ENCODE data around the gene FXR2. TPM values are rescaled to one million over a fixed set of nuclear protein-coding genes. Genes with fewer than 3 reads are reported as not detected.

FXR2 gene
- total and polyA plus RNA-seq, 10 donors, result 17.7 to 29.3 (median 24.0) TPM

DNA sequence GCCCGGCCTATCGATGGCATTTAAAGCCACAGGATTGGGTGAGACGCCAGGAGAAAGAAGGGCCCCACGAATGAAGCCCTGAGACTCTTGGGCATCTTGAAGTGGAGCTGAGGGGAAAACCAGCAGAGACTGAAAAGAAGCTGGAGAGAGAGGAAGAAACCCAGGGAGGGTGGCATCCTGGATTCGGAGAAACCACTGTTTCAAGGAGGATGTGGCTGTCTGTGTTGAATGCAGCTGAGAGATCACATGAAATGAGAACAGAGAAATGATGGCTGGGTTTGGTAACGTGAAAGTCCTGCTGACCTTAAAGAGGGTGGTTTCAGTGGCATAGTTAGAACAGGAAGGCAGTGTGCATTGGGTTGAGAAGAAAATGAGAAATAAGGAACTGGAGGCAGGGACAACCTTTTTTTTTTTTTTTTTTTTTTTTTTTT lies 62.1 kb downstream of the FXR2 start:
- WGBS, 5 donors, result 22 to 51% (median 30%) methylated on average over 6 of the region's 6 CpGs
- no peaks in the 10 kb centered on the region for H3K27me3 ChIP-seq (replicated peaks in 1 of 7)
- H3K4me1 ChIP-seq, result peaks cover 17 to 98% (median 64%) of the 10 kb centered on the region in 6 donors
- H3K4me3 ChIP-seq, result peak overlapping the region in 1 of 8 donors; percentile 19
- peaks cover 0 to 38% (median 0%) of the 10 kb centered on the region in 6 donors for H3K36me3 ChIP-seq
- intact Hi-C loops (cut with DNase I; ENCODE audit: low total_unique reads), result no loop called here
- TF ChIP-seq, protein P1, sequence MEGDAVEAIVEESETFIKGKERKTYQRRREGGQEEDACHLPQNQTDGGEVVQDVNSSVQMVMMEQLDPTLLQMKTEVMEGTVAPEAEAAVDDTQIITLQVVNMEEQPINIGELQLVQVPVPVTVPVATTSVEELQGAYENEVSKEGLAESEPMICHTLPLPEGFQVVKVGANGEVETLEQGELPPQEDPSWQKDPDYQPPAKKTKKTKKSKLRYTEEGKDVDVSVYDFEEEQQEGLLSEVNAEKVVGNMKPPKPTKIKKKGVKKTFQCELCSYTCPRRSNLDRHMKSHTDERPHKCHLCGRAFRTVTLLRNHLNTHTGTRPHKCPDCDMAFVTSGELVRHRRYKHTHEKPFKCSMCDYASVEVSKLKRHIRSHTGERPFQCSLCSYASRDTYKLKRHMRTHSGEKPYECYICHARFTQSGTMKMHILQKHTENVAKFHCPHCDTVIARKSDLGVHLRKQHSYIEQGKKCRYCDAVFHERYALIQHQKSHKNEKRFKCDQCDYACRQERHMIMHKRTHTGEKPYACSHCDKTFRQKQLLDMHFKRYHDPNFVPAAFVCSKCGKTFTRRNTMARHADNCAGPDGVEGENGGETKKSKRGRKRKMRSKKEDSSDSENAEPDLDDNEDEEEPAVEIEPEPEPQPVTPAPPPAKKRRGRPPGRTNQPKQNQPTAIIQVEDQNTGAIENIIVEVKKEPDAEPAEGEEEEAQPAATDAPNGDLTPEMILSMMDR (IDR thresholded peaks at IDR 0.05 in 8 of 11, conservative IDR thresholded peaks at IDR 0.05 in 3 of 11), result no peak
- TF ChIP-seq POLR2A (IDR thresholded peaks at IDR 0.05) (peak in 1 of 3 donors; percentile 10), POLR2AphosphoS5 (IDR thresholded peaks at IDR 0.05) (peak in 1 of 3 donors; percentile 82)
- H3K27ac ChIP-seq, result peak overlapping the region; percentile 44 to 96 (median 81)
- no peaks in the 10 kb centered on the region for H3K9me3 ChIP-seq
- peak; percentile 45 for DNase-seq

DNA sequence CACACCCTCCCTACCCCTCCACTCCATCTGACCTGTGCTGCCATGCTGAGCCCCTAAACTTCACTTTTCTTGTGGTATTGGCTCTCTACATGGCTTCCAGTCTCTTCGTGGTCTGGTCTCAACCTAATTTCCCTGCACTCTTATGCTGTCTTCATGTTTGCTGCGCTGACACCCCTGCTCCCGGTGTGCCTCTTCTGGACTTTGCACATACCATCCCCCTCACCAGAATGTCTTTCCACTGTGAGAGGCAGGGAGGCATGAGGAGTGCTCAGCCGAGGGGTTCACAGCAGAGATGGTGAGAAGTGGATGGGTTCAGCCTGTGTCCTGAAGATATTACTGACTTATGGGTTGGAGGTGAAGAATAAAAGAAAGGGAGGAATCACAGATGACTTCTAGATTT lies 63.3 kb downstream of the FXR2 start:
- no peaks in the 10 kb centered on the region for H3K9me3 ChIP-seq
- intact Hi-C loops (cut with DNase I; ENCODE audit: low total_unique reads), result no loop called here
- H3K4me1 ChIP-seq, result peaks cover 16 to 90% (median 59%) of the 10 kb centered on the region in 6 donors
- H3K27me3 ChIP-seq (replicated peaks in 1 of 7), result no peaks in the 10 kb centered on the region
- DNase-seq, result no peak
- peak overlapping the region in 5 of 8 donors; percentile 71 to 96 (median 91) for H3K27ac ChIP-seq
- 74 to 87% (median 80%) methylated on average over 4 of the region's 4 CpGs for WGBS, 5 donors
- no peak for TF ChIP-seq POLR2AphosphoS5 (IDR thresholded peaks at IDR 0.05)
- TF ChIP-seq, protein P1 (IDR thresholded peaks at IDR 0.05 in 8 of 11, conservative IDR thresholded peaks at IDR 0.05 in 3 of 11), result no peak
- no peak for TF ChIP-seq POLR2A (IDR thresholded peaks at IDR 0.05)
- H3K4me3 ChIP-seq, result no peak overlapping the region
- H3K36me3 ChIP-seq, result peaks cover 0 to 27% (median 0%) of the 10 kb centered on the region in 6 donors

DNA sequence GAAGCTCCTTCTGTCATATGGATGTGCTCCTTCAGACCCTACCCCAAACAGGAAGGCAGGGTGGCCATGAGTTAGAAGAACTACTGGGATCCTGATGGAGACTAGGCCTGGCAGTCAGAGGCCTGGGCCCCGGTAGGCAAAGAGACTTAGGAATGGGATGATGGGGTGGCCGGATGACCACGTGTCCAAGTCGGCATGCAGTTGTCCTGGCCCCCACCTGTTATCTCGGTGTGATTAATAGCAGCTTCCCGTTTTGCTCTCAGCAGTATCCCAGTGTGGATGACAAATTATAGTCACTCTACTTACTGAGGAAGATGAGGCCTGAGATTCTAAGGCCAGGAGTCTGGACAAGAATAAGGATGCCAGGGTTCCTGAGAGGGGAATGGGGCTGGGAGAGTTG lies 64.4 kb downstream of the FXR2 start:
- WGBS, 5 donors, result 61 to 73% (median 66%) methylated on average over 6 of the region's 6 CpGs
- no peak for TF ChIP-seq POLR2AphosphoS5 (IDR thresholded peaks at IDR 0.05)
- TF ChIP-seq, protein P1 (IDR thresholded peaks at IDR 0.05 in 8 of 11, conservative IDR thresholded peaks at IDR 0.05 in 3 of 11), result no peak
- no peak for TF ChIP-seq POLR2A (IDR thresholded peaks at IDR 0.05)
- DNase-seq, result no peak
- Histone ChIP-seq H3K27ac (peak overlapping the region in 7 of 8 donors; percentile 87 to 97 (median 94)), H3K4me3 (peak overlapping the region in 2 of 8 donors; percentile 76 to 82), H3K27me3 (replicated peaks in 1 of 7) (no peaks in the 10 kb centered on the region), H3K9me3 (no peaks in the 10 kb centered on the region), H3K36me3 (peaks cover 0 to 26% (median 0%) of the 10 kb centered on the region in 6 donors), H3K4me1 (peaks cover 16 to 81% (median 59%) of the 10 kb centered on the region in 6 donors)
- intact Hi-C loops (cut with DNase I; ENCODE audit: low total_unique reads), result no loop called here

DNA sequence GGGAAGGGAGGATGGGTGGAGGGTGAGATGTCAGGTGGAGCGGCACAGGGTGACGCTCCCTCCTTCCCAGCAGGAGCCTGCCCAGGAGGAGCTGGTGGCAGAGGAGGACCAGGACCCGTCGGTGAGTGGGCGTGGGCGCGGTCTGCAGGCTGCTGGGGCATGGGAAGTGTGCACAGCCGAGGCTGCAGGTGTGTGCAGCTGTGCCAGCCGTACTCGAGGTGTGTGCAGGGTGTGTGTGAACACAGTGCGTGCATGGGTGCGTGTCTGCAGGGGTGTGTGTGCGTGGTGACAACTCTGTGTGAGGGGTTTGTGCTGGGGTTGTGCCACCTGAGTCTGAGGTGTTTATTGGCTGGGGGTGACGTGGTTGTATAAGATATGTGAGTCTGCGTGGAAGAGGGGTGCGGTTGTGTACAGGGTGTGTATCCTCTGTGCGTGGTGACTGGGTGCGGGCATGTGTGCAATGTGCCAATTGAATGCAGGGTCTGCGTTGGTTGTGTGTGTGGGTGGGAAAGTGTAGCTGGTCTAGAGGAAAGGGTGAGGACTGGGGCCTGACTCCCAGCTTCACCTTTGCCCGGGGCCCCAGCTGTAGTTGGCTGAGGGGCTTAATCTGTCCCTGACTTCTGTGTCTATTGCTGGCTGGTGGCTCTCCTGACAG lies 65.2 kb downstream of the FXR2 start:
- peak in 1 of 3 donors; percentile 42 for TF ChIP-seq POLR2AphosphoS5 (IDR thresholded peaks at IDR 0.05)
- TF ChIP-seq, protein P1 (IDR thresholded peaks at IDR 0.05 in 8 of 11, conservative IDR thresholded peaks at IDR 0.05 in 3 of 11), result peak in 2 of 11 experiments; percentile 2
- TF ChIP-seq POLR2A (IDR thresholded peaks at IDR 0.05), result no peak
- peaks cover 0 to 26% (median 0%) of the 10 kb centered on the region in 6 donors for H3K36me3 ChIP-seq
- intact Hi-C loops (cut with DNase I; ENCODE audit: low total_unique reads), result no loop called here
- WGBS, 5 donors, result 23 to 39% (median 32%) methylated on average over 18 to 20 of the region's 20 CpGs
- peak; percentile 88 for DNase-seq
- peak overlapping the region; percentile 60 to 82 (median 64) for H3K4me3 ChIP-seq
- peak overlapping the region; percentile 87 to 97 (median 93) for H3K27ac ChIP-seq
- peaks cover 16 to 73% (median 59%) of the 10 kb centered on the region in 6 donors for H3K4me1 ChIP-seq
- no peaks in the 10 kb centered on the region for H3K27me3 ChIP-seq (replicated peaks in 1 of 7)
- H3K9me3 ChIP-seq, result no peaks in the 10 kb centered on the region
